Measurements from ENCODE around the gene TECTA.
"Not testable (repeated sequence)": the region's sequence is repeated elsewhere in the genome, so short reads cannot be mapped to it uniquely, and the experiment has no call there.

TECTA gene

DNA sequence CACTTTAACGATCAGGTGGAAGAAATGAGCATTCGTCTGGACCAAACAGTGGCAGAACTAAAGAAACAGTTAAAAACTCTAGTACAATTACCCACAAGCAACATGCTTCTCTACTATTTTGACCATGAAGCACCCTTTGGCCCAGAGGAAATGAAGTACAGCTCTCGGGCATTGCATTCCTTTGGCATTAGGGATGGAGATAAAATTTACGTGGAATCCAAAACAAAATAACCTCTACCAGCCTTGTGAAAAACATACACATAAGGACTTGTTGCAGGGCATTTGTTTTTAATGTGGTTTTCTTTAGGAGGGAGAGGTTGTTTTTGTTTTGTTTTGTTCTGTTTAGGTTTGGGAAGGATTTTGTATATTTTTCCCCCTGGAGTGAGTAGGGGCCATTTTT is 14.2 kb upstream of the TECTA start:
- Histone ChIP-seq H3K27ac (no peak overlapping the region), H3K4me3 (no peak overlapping the region)

DNA sequence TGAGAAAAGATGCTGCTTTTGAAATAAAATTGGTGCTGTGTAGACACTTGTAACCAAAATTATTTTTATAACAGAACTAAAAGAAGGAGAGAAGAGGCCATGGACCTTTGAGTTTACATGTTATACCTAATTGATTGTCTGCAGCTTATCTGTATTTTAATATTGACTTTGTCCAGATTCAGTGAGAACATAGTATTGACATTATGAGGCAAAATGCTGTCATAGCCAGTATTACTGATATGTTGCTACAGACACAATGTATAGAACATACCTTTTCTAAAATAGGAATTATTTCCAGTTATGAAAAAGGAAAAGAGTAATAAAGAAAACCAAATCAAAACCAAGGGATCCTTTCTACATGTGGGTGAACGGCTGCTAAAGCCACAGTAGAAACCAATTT is 11.5 kb upstream of the TECTA start:
- Histone ChIP-seq H3K4me3 (no peak overlapping the region), H3K27ac (no peak overlapping the region)

DNA sequence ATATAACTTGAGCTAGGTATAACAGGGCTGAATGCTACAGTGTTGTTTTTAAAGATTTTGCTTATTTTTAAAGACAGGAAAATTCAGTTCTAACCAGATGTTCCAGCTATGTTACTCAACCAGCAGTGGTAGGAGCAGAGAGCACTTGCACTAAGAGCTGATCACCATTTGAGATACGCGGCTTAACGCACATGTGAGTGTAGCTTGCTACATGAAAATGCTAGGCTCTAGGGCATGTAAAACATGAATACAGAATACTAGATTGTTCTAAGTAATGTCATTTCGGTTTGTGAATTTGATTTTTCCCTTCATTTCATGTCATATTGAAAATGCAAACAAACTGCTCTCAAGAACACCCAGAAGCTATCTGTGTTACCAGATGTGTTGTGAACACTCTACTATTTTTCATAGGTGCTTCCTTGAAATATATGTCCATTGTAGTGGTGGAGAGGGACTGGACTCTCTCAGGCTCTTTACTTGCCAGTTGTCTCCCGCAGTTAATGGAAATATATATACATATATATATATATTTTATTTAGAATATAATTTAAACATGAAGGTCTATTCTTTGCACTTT is 10.8 kb upstream of the TECTA start:
- H3K27ac ChIP-seq: no peak overlapping the region

DNA sequence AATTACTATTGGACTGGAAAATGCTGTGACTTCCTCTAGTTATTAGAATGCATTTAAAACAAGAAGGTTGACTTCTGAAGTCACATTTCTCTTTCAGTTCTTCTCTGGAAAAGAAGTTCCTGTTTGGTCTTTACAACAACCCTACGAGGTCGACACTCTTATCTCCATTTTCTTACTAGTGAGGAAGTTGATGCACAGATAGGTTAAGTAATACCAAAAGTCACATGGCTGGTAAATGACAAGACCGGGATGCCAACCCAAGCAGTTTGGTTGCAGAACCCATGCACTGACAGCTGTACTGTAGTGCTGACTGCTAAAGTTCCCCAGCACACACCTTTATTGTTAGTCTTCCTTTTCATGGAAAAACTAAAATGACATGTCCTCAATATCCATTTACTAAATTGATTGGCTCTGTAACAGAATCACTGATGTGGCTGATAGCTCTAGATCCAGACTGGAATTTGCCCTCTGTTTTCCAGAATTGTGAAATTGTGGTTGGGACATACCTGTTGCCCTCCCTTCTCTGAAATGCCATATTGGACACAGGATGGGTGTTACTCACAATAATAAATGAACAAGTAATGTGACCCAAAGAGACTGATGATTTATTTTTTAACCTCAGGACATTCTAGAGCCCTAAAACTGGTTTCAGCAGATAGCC is 9.4 kb upstream of the TECTA start:
- no peak overlapping the region for H3K27ac ChIP-seq

More for the DNA sequence above, 10.8 kb upstream of the TECTA start:
- H3K4me3 ChIP-seq: no peak overlapping the region

DNA sequence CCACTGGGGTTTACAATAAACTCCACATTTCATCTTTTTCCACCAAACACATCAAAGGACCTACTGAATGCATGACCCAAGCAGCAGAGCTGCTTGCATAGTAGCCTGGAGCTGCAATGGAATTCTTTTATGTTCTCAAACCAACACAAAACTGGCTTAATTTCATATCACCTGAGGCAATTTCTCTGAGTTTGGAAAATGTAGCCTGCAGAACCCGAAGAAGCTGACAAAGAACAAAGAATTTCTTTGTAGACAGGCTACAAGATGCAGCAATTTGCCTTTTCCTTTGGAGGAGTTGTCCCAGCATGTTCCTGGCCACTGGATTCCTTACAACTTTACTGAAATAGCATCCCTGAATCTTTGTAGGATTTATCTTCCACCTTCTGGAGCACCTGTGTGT is 5.5 kb upstream of the TECTA start:
- Histone ChIP-seq H3K27ac (no peak overlapping the region), H3K4me3 (no peak overlapping the region)

More for the DNA sequence above, 9.4 kb upstream of the TECTA start:
- H3K4me3 ChIP-seq: no peak overlapping the region

DNA sequence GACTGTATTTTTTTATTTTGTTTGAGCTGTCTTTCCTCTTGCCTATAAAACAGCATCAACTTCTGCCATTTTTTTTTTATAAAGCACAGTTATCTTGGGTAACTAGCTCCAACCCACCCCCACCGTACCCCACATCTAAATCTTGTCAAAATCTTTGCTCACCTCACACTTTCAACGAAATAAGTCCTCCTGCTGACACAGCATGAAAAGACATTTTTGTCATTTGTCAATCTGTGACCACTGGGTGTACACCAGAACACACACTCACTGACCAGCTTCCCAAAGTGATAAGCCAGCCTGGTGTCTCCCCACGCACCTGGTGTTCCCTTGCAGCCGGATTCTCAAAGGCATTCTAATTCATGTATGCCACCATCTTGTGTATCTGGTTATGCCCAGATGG is 1.7 kb upstream of the TECTA start:
- no peak overlapping the region for H3K4me3 ChIP-seq
- H3K27ac ChIP-seq: no peak overlapping the region

DNA sequence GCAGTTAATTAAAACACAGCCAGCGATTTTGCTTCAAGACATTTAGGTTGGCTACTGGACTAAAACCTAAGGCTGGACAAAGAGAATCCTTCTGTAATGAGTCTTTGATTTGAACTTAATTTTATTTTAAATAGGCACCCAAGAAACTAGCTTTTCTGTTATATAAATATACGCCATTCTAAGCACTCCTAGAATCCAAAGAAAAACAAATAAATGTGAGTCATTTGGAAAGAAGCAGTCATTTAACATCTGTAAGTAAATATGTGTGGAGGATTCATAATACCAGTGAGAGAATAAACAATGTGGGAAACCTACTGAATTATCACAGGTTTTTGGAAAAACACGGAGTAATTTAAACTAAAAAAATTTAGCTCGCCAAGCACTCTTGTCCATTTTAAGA is 1.2 kb upstream of the TECTA start:
- no peak overlapping the region for H3K27ac ChIP-seq
- H3K4me3 ChIP-seq: no peak overlapping the region

DNA sequence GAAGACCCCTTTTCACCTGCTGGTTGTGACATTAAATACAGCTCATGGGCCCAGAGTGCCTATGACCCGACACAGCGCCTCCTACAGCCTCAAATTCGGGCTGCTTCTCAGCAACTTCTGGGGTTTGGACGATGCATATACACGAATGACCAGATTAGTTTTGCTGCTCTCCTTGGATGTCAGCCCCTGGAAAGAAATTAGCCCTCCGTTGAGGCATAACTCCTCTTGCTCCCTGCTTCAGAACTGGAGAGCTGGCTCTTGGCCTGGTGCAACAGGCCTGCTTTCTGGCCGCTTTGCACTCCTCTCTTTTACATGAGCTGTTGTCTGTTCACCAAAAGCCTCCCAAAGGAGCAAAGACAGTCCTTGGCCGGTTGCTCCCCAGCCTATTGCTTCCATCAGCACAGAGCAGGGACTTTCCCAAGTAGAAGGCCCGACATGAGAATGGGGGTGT is 3.3 kb downstream of the TECTA start:
- H3K27ac ChIP-seq: no peak overlapping the region
- H3K4me3 ChIP-seq: no peak overlapping the region

DNA sequence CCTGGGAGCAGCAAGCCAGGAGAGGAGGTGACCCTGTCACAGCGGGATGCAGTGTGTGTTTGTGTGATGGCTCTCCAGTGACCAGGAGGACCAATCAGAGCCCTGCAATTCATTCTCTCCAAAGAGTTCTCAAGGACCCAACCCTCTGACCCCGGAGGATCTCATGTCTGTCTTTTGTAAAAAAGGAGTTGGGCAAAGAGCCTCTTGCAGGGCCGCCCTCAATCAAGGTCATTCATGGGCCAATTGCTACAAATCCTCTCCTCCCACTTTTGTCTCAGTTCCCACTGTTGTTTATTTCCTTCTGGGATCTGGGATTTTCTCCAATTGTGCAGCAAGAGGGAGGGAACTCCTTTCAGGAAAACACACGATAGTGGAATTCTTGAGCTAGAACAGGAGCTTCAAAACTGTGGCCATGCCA is 4.0 kb downstream of the TECTA start:
- no peak overlapping the region for H3K27ac ChIP-seq
- no peak overlapping the region for H3K4me3 ChIP-seq

DNA sequence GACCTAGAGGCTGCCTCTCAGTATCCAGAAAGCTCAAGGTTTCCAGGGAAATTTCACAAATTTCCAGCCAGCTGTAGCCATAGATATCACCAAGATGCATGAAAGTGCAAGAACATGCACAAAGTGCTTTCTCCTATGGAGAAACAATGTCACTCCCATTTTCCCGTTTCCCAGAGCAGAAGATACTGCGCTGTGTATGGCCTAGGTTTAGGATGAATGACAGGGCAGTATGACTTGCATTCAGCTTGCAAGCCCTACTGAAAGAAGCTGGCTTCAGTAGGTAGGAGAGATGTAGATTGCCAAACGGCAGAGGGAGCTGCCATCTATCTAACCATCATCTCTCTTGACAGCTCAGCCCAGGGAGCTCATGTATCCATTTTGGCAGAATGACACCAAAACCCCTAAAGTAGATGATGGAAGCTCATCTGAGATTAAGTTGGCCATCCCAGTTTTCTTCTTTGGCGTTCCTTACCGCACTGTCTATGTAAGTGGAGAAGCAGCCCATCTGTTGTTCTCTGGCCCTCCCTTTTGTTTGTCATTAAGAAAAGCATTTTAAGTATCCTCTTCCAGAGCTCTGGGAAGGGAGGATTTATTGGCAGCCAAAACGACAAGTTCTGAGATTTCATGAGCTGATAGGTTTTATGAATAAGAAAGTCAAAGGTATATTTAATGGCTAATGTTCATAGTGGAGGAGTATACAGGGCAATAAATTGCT is 4.6 kb downstream of the TECTA start:
- H3K4me3 ChIP-seq: no peak overlapping the region
- no peak overlapping the region for H3K27ac ChIP-seq

DNA sequence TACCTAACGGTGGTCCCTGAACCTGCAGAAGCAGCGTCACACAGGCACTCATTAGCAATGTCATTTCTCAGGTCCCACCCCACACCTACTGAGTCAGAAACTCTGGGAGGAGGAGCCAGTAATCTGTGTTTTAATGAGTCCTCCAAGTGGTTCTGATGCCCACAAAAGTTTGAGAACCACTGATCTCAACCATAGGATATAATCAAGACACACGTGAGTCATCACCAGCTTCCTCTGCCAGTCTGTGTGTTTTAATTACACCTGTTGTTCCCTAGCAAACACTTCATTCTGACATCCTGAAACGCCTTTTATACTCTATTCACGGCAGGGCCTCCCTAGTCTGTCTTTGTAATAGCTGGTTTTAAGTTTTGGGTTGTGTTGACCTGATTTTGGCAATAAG is 5.8 kb downstream of the TECTA start:
- Histone ChIP-seq H3K4me3 (no peak overlapping the region), H3K27ac (no peak overlapping the region)

DNA sequence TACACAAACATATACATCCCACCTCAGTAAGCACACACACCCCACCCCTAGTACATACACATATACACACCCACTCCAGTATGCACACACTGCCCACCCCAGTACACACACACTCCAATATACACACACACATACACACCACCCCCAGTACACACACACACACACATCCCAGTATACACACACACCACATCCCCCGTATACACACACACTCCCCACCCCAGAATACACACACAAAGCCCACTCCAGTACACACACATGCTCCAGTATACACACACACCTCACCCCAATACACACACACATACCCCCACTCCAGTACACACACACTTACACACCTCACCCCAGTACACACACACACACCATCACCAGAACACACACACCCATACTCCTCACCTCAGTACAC is 7.4 kb downstream of the TECTA start:
- Histone ChIP-seq H3K4me3 (no peak overlapping the region), H3K27ac (no peak overlapping the region)

DNA sequence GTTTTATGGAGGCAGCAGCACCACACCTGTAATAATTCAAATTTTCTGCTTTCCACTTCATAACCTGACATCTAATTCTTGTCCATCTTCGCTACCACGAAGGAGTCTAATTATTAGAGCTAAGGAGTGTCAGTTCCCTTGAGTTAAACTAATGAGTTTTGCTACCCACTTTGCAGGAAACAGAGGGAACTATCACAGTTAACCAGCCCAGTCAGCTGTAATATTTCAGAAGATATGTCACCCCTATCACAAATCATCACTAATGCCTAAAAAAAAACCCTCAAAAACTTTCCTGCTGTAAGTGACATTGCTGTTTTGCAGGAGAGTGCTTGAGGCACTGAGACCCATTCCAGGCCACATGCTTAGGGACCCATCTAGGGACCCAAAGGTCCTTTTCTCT is 8.4 kb downstream of the TECTA start:
- Histone ChIP-seq H3K27ac (no peak overlapping the region), H3K4me3 (no peak overlapping the region)

DNA sequence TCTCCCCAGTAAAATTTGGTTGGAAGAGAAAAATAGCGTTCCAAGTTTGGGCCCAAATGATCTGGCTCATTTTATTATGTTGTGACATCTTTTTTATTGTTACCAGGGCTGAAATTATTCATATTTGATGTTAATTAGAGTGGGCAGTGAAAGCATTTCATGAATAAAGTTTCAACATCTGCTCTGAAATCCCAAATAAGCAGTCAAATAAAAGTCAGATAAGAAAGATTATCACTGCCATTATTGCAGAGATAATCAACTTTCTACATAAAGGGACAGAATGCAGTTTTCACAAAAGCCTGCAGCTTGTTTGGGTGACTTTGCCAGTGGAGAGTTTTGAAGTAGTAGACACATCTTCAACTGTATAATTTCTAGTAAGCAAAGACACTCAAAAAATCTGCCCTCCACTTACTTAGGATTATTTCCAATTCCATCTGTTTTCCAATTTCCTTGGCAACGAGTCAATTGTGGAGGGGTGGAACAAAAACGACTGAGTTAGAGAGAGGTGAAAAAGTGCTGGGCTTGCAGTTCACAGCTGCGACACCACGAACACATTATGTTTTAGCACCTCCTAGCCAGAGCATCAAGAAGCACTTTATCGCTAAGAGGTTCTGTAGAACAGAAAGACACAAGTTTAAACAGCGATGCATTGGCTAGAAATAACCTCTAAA is 9.0 kb downstream of the TECTA start:
- Histone ChIP-seq H3K27ac (no peak overlapping the region), H3K4me3 (no peak overlapping the region)

DNA sequence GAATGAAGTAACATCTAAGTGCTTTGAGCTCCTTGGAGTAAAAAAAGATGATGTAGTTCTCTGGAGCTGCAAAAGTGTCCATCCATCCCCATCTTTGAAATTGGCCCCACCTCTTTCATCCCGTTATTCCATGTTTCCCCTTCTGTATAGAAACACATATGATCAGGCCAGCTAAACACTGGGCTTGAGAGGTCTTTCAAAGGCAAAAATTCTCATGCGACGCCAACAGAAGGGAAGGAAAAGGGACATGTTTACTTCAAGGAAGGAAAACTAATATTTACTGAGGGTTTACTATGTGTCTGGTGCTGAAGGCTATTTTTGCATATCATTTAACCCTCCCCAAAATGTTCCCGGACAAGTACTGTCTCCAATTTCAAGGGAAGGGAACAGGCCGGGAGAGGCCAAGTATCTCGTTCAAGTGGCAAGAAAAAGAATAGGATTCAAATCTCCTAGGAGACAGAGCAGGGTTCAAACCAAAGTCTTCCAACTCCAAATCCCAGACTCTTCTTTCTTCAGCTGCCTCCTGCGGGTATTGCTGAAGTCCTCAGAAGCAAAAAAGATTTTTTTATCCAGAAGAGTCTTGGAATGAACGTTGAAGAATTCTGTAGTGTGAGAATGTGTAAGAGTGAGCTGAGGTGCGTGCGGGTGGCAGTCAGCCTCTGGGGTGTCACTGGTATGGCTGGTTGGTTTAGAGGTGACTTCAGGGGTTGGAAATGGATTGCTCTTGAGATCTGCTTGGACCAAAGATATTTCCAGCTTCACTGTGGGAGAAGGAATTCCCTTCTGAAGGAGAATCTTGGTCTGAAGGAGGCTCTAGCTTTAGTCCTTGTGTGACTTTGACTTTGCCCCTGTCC is 10.1 kb downstream of the TECTA start:
- no peak overlapping the region for H3K4me3 ChIP-seq
- H3K27ac ChIP-seq: no peak overlapping the region

DNA sequence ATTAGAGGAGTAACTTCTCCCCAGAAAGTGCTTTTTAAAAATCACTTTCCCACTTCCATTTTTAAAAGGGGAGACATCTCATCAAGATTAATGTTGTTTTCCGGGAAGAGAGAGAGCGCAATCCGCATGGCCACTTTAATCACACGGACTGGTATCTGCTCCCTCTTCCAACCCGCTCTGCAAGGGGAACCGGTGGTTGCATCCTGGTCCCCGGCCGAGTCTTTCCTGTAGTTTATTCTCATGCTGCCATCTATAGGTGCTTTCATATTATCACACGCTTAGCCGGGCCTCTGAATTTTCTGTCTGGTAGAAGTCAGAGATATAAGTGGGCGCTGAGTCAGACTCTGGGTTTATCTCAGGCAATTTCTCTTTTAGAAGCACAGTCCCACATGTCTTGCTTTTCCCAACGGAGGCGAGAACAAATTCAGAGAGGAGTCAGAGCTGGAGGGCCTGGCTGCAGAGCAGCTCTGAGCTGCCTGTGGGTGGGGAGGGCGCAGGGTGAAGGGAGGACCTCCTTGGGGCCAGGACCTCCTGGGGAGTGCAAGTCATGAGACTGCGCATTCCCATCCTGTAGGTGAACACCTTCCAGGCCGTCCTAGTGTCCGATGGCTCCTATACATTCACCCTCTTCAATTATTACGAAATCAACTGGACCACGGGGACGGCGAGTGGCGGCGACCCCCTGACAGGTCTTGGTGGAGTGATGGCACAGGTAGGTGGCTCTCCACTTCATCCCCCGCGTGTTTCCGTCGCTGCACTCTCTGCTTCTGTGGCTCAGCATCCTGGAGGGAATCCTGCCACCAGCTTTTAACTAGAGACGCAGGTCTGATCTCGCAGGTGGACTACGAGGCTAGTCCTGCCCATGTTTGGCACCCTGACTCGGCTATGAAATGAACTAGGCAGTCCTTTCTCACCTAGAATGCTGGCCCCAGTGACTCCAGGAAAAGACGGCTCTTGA is 11.7 kb downstream of the TECTA start:
- Histone ChIP-seq H3K27ac (no peak overlapping the region), H3K4me3 (no peak overlapping the region)

DNA sequence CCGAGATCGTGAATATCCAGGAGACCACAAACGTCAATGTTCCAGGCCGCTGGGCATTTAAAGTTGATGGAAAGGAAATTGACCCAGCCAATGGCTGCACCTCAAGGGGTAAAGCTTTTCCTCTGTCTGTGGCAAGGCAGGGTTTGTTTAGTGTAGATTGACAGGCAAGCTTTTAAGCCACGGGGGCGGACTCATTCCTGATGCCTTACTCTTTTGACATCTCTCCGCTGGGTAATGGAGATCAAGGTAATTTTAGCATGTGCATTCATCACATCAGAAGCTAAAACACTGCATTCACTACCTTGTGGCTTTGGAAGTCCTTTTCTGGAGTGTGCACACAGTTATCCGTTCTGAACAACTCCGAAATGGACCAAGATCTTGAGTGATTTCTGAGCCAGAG is 12.6 kb downstream of the TECTA start:
- H3K4me3 ChIP-seq: no peak overlapping the region

DNA sequence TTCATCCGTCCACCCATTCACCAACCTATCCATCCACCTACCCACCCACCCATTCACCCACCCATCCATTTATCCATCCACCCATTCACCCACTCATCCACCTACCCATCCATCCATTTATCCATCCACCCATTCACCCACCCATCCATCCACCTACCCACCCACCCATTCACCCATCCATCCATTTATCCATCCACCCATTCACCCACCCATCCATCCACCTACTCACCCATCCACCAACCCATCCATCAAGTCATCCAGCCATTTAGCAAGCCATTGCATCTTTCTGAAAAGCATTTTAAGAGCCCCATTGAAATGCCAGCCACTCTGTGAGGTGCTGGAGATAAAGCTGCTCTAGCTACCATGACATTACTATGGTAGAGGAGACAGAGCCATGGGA is 14.0 kb downstream of the TECTA start:
- not testable (repeated sequence) for H3K4me3 ChIP-seq, H3K27ac ChIP-seq

More for the DNA sequence above, 12.6 kb downstream of the TECTA start:
- H3K27ac ChIP-seq: no peak overlapping the region

DNA sequence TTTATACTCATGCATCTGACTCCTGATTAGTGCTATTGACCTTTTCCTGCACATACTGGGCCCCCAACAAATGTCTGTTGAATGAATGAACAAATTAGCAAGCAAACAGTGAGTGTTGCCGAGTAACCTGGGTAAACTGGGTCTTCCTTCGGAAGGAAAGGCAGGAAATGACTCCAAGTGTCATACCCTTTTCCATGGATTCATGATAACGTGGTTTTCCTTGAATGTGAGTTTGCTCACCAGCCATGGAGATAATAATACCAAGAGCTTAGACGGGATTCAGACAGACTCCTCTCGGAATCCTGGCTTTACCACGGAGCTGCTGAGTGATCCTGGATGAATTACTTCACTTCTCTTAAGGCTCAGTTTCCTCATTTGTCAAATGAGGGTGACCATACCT is 16.7 kb downstream of the TECTA start:
- no peak overlapping the region for H3K4me3 ChIP-seq
- no peak overlapping the region for H3K27ac ChIP-seq

Data from skin epidermis (tissue), 12 donors.